Activated naive CD4-positive, alpha-beta T cell treated with anti-CD3 and anti-CD28 coated beads, Interleukin-2, amount 50 U/mL, for 16 hours (primary cell): ENCODE data around the gene TMEM79.
A peak's percentile ranks its signal among the peaks of the same experiment; 100 is the strongest.

ENCODE experiments used
- DNase-seq: peaks from one replicate; pipeline ENCODE4 v3.0.0-alpha.2; 2020

TMEM79 gene

GRCh38 chr1:156284112-156284511 lies at the start of gene TMEM79:
TSS of gene TMEM79 (plus strand) at chr1:156284325. CDS start at chr1:156285227, 902 bp downstream.
- DNase-seq: no peak

GRCh38 chr1:156236164-156236563 lies 48.0 kb upstream of the TMEM79 start:
- no peak for DNase-seq

- no peak for DNase-seq
These were observed 45.9 kb upstream of the TMEM79 start for GRCh38 chr1:156238248-156238647.

GRCh38 chr1:156241311-156241811 lies 42.8 kb upstream of the TMEM79 start:
- no peak for DNase-seq

GRCh38 chr1:156241926-156242325 lies 42.2 kb upstream of the TMEM79 start, which contains the start of gene BGLAP:
TSS of gene BGLAP (plus strand) at chr1:156242184. CDS start at chr1:156242232, 48 bp downstream.
- no peak for DNase-seq

GRCh38 chr1:156242738-156243137 lies 41.4 kb upstream of the TMEM79 start:
- no peak for DNase-seq

GRCh38 chr1:156244126-156244525 lies 40.0 kb upstream of the TMEM79 start:
- no peak for DNase-seq

GRCh38 chr1:156244712-156245111 lies 39.4 kb upstream of the TMEM79 start:
- no peak for DNase-seq

GRCh38 chr1:156245451-156246232 lies 38.5 kb upstream of the TMEM79 start:
- DNase-seq: peak; percentile 44

GRCh38 chr1:156246241-156246780 lies 37.8 kb upstream of the TMEM79 start:
- DNase-seq: no peak

GRCh38 chr1:156246781-156247459 lies 37.2 kb upstream of the TMEM79 start:
- no peak for DNase-seq

GRCh38 chr1:156247460-156248322 lies 36.4 kb upstream of the TMEM79 start, which contains the start of gene PAQR6:
TSS of gene PAQR6 (minus strand) at chr1:156248056. CDS start at chr1:156246731, 1,325 bp downstream.
- DNase-seq: no peak

GRCh38 chr1:156248323-156248683 lies 35.8 kb upstream of the TMEM79 start:
- no peak for DNase-seq

GRCh38 chr1:156249593-156249992 lies 34.5 kb upstream of the TMEM79 start:
- no peak for DNase-seq

- DNase-seq: no peak
These were observed 32.6 kb upstream of the TMEM79 start for GRCh38 chr1:156251527-156251926.

GRCh38 chr1:156253634-156254033 lies 30.5 kb upstream of the TMEM79 start:
- no peak for DNase-seq

GRCh38 chr1:156257711-156258110 lies 26.4 kb upstream of the TMEM79 start:
- no peak for DNase-seq

GRCh38 chr1:156258859-156259258 lies 25.3 kb upstream of the TMEM79 start:
- DNase-seq: no peak

- no peak for DNase-seq
These were observed 24.3 kb upstream of the TMEM79 start for GRCh38 chr1:156259805-156260204.

GRCh38 chr1:156260896-156261295 lies 23.2 kb upstream of the TMEM79 start:
- DNase-seq: no peak

GRCh38 chr1:156262461-156263287 lies 21.5 kb upstream of the TMEM79 start:
- no peak for DNase-seq

- no peak for DNase-seq
These were observed 20.9 kb upstream of the TMEM79 start for GRCh38 chr1:156263288-156263655.
